ENCODE results near the gene LRPAP1. TPM values are rescaled to one million over a fixed set of nuclear protein-coding genes. Genes with fewer than 3 reads are reported as not detected.

The LRPAP1 gene
- total and polyA plus RNA-seq, 2 donors = 52.5 to 67.7 TPM

DNA sequence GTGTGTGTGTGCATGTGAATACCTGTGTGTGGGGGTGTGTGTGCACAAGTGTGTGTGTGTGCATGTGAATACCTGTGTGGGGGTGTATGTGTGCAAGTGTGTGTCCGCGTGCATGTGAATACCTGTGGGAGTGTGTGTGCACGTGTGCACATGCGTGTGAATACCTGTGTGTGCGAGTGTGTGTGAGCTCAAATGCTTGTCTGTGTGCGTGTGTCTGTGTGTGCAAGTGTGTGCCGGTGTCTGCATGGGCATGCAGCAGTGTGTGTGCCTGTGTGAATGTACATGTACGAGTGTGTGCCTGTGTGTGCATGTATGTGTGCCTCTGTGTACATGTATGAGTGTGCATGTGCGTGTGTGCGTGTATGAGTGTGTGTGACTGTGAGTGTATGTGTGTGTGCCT, 64.1 kb downstream of the LRPAP1 start:
- no peak overlapping the region for H3K4me3 ChIP-seq (ENCODE audit: low read length in 2 of 2)
- no peak for DNase-seq (ENCODE audit: low read depth in 6 of 9, low spot score in 9 of 9)
- no peaks in the 10 kb centered on the region for H3K36me3 ChIP-seq (ENCODE audit: control insufficient read depth in 2 of 2, insufficient read depth in 2 of 2, low read length in 1 of 2)
- no peaks in the 10 kb centered on the region for H3K4me1 ChIP-seq (ENCODE audit: control insufficient read depth in 2 of 2, insufficient read depth in 2 of 2, low read length in 2 of 2)
- H3K27ac ChIP-seq (ENCODE audit: low read depth in 1 of 2, low read length in 1 of 2) = no peak overlapping the region
- 99% methylated on average over 10 of the region's 10 CpGs for WGBS
- peaks cover 14 to 33% of the 10 kb centered on the region in 2 donors for H3K27me3 ChIP-seq (ENCODE audit: control insufficient read depth in 2 of 2, insufficient read depth in 1 of 2, low read length in 1 of 2)
- H3K9me3 ChIP-seq (ENCODE audit: control insufficient read depth in 2 of 2, insufficient read depth in 1 of 2, low read length in 1 of 2) = no peaks in the 10 kb centered on the region

DNA sequence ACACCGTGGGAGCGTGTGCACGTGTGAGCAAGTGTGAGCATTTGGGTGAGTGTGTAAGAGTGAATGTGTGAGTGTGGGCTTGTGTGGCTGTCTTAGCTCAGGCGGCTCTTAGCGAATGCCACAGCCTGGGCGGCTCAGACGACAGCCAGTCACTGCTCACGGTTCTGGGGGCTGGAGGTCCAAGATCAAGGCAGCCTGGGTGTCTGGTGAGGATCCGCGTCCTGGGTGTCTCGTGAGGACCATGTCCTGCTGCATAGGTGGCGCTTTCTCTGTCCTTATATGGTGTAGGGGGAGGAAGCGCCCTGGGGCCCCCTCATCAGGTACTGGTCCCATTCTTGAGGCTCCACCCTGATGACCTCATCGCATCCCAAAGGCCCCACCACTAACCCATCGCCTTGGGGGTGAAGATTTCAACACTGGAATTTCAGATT, 64.6 kb downstream of the LRPAP1 start:
- Histone ChIP-seq H3K4me1 (ENCODE audit: control insufficient read depth in 2 of 2, insufficient read depth in 2 of 2, low read length in 2 of 2) (no peaks in the 10 kb centered on the region), H3K27ac (ENCODE audit: low read depth in 1 of 2, low read length in 1 of 2) (no peak overlapping the region), H3K27me3 (ENCODE audit: control insufficient read depth in 2 of 2, insufficient read depth in 1 of 2, low read length in 1 of 2) (peaks cover 19 to 38% of the 10 kb centered on the region in 2 donors), H3K4me3 (ENCODE audit: low read length in 2 of 2) (no peak overlapping the region), H3K36me3 (ENCODE audit: control insufficient read depth in 2 of 2, insufficient read depth in 2 of 2, low read length in 1 of 2) (no peaks in the 10 kb centered on the region), H3K9me3 (ENCODE audit: control insufficient read depth in 2 of 2, insufficient read depth in 1 of 2, low read length in 1 of 2) (no peaks in the 10 kb centered on the region)
- 87% methylated on average over 15 of the region's 15 CpGs for WGBS
- DNase-seq (ENCODE audit: low read depth in 6 of 9, low spot score in 9 of 9) = no peak

- WGBS = 92% methylated on average over 40 of the region's 40 CpGs
- no peak for DNase-seq (ENCODE audit: low read depth in 6 of 9, low spot score in 9 of 9)
- Histone ChIP-seq H3K27me3 (ENCODE audit: control insufficient read depth in 2 of 2, insufficient read depth in 1 of 2, low read length in 1 of 2) (peaks cover 25 to 45% of the 10 kb centered on the region in 2 donors), H3K9me3 (ENCODE audit: control insufficient read depth in 2 of 2, insufficient read depth in 1 of 2, low read length in 1 of 2) (no peaks in the 10 kb centered on the region), H3K27ac (ENCODE audit: low read depth in 1 of 2, low read length in 1 of 2) (no peak overlapping the region), H3K36me3 (ENCODE audit: control insufficient read depth in 2 of 2, insufficient read depth in 2 of 2, low read length in 1 of 2) (no peaks in the 10 kb centered on the region), H3K4me1 (ENCODE audit: control insufficient read depth in 2 of 2, insufficient read depth in 2 of 2, low read length in 2 of 2) (no peaks in the 10 kb centered on the region), H3K4me3 (ENCODE audit: low read length in 2 of 2) (no peak overlapping the region)
Measured at GRCh38 chr4:3466691-3467600, 65.3 kb downstream of the LRPAP1 start.

DNA sequence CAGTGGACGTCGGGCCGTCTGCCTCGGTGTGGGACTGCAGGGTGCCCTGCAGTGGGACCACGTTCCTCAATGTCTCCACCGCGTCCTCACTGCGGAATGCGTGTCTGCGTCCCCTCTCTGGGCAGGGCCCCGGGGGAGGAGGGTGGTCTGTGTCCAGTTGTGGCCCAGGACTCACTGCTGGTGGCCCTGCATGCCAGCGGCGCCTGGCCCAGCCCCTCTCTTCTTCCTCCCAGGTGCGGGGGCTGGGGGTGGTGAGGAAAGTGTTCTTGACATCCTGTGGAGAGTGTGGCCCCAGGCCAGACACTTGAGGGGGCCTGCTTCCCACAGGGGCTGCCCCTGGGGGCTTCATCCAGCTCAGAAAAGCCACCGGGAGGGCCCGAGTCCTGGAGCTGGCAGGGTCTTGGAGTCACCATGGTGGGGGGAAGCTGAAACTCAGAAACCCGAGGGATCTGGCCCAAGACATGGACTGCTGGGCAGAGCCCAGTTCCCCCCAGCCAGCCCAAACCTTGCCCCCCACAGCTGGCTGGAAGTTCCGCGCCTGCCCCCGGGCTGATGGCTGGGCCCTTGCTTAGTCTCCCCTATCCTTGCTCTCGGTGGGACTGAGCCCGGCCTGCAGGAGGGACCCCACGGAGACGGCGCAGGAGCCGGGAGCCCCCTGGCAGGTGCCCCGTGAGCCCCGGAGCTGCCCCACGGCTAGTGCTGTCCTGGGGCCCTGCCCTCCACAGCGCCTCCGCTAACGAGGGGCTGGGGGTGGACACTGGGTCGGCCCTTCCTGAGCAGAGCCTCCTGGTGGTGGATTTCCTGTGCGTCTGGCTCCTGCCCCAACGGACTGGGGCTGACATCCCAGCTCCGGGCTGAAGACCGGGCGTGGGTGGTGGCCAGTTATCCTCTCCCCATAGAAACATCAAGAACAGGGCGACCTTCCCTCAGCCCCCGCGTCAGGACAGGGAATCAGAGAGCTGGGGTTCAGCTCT, 66.2 kb downstream of the LRPAP1 start:
- H3K27ac ChIP-seq (ENCODE audit: low read depth in 1 of 2, low read length in 1 of 2) = no peak overlapping the region
- DNase-seq (ENCODE audit: low read depth in 6 of 9, low spot score in 9 of 9) = no peak
- no peaks in the 10 kb centered on the region for H3K4me1 ChIP-seq (ENCODE audit: control insufficient read depth in 2 of 2, insufficient read depth in 2 of 2, low read length in 2 of 2)
- no peaks in the 10 kb centered on the region for H3K9me3 ChIP-seq (ENCODE audit: control insufficient read depth in 2 of 2, insufficient read depth in 1 of 2, low read length in 1 of 2)
- 83% methylated on average over 41 of the region's 41 CpGs for WGBS
- peaks cover 27 to 55% of the 10 kb centered on the region in 2 donors for H3K27me3 ChIP-seq (ENCODE audit: control insufficient read depth in 2 of 2, insufficient read depth in 1 of 2, low read length in 1 of 2)
- no peaks in the 10 kb centered on the region for H3K36me3 ChIP-seq (ENCODE audit: control insufficient read depth in 2 of 2, insufficient read depth in 2 of 2, low read length in 1 of 2)
- no peak overlapping the region for H3K4me3 ChIP-seq (ENCODE audit: low read length in 2 of 2)

GRCh38 chr4:3464911-3465697, 67.1 kb downstream of the LRPAP1 start:
- no peak overlapping the region for H3K27ac ChIP-seq (ENCODE audit: low read depth in 1 of 2, low read length in 1 of 2)
- no peak for DNase-seq (ENCODE audit: low read depth in 6 of 9, low spot score in 9 of 9)

DNA sequence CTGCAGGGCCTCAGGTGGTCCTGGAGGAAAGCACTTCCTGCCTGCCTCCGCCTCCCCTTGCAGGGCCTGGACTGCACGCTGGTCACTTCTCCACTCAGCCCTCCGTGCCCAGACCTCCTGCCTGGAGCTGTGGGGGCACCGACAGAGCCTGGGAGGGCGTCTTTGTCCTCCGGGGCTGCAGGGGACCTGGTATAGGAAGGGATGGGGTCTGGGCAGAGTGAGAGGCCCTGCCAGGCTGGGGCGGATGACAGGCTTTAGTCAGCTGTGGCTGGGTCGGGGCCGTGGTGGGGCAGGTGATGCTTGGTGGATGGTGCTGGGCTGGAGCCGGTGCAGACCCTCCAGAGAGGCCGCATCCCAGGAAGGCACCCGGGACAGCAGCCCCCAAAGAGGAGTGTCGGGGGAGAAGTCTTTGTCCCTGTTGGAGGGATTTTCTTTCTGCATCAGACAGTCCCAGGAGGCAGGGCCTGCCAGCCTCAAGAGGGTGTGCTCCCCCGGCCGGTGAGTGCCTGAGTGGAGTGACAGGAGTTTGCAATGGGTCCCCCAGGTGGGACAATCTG, 67.8 kb downstream of the LRPAP1 start:
- Histone ChIP-seq H3K36me3 (ENCODE audit: control insufficient read depth in 2 of 2, insufficient read depth in 2 of 2, low read length in 1 of 2) (no peaks in the 10 kb centered on the region), H3K27ac (ENCODE audit: low read depth in 1 of 2, low read length in 1 of 2) (no peak overlapping the region), H3K9me3 (ENCODE audit: control insufficient read depth in 2 of 2, insufficient read depth in 1 of 2, low read length in 1 of 2) (no peaks in the 10 kb centered on the region), H3K4me3 (ENCODE audit: low read length in 2 of 2) (no peak overlapping the region), H3K27me3 (ENCODE audit: control insufficient read depth in 2 of 2, insufficient read depth in 1 of 2, low read length in 1 of 2) (peaks cover 27 to 57% of the 10 kb centered on the region in 2 donors), H3K4me1 (ENCODE audit: control insufficient read depth in 2 of 2, insufficient read depth in 2 of 2, low read length in 2 of 2) (no peaks in the 10 kb centered on the region)
- 94% methylated on average over 15 of the region's 15 CpGs for WGBS
- no peak for DNase-seq (ENCODE audit: low read depth in 6 of 9, low spot score in 9 of 9)

More at GRCh38 chr4:3464911-3465697, 67.1 kb downstream of the LRPAP1 start:
- Histone ChIP-seq H3K4me3 (ENCODE audit: low read length in 2 of 2) (no peak overlapping the region), H3K27me3 (ENCODE audit: control insufficient read depth in 2 of 2, insufficient read depth in 1 of 2, low read length in 1 of 2) (peaks cover 27 to 57% of the 10 kb centered on the region in 2 donors), H3K36me3 (ENCODE audit: control insufficient read depth in 2 of 2, insufficient read depth in 2 of 2, low read length in 1 of 2) (no peaks in the 10 kb centered on the region), H3K9me3 (ENCODE audit: control insufficient read depth in 2 of 2, insufficient read depth in 1 of 2, low read length in 1 of 2) (no peaks in the 10 kb centered on the region), H3K4me1 (ENCODE audit: control insufficient read depth in 2 of 2, insufficient read depth in 2 of 2, low read length in 2 of 2) (no peaks in the 10 kb centered on the region)
- 95% methylated on average over 21 of the region's 21 CpGs for WGBS

- Histone ChIP-seq H3K4me1 (ENCODE audit: control insufficient read depth in 2 of 2, insufficient read depth in 2 of 2, low read length in 2 of 2) (no peaks in the 10 kb centered on the region), H3K4me3 (ENCODE audit: low read length in 2 of 2) (no peak overlapping the region), H3K27ac (ENCODE audit: low read depth in 1 of 2, low read length in 1 of 2) (no peak overlapping the region), H3K36me3 (ENCODE audit: control insufficient read depth in 2 of 2, insufficient read depth in 2 of 2, low read length in 1 of 2) (no peaks in the 10 kb centered on the region), H3K27me3 (ENCODE audit: control insufficient read depth in 2 of 2, insufficient read depth in 1 of 2, low read length in 1 of 2) (peaks cover 27 to 57% of the 10 kb centered on the region in 2 donors), H3K9me3 (ENCODE audit: control insufficient read depth in 2 of 2, insufficient read depth in 1 of 2, low read length in 1 of 2) (no peaks in the 10 kb centered on the region)
- DNase-seq (ENCODE audit: low read depth in 6 of 9, low spot score in 9 of 9) = no peak
- 53% methylated on average over 43 of the region's 43 CpGs for WGBS
Measured at GRCh38 chr4:3463556-3464348, 68.5 kb downstream of the LRPAP1 start.

Measured in thymus (tissue), 11 donors.